HepG2 (cell line): ENCODE measurements around the gene PGAP1. TPM values are rescaled to one million over a fixed set of nuclear protein-coding genes. Genes with fewer than 3 reads are reported as not detected.

Source experiments
- AKAP8 ChIP-seq: sonication (generic); formaldehyde crosslinking; IDR thresholded peaks from 2 replicates; pipeline ENCODE4 v1.5.1; 2020; ENCODE audit warnings: mild to moderate bottlenecking, missing genetic modification reagents
- AKNA ChIP-seq: sonication (generic); formaldehyde crosslinking; IDR thresholded peaks from 2 replicates; pipeline ENCODE4 v1.4.0; 2020; ENCODE audit warnings: missing genetic modification reagents, borderline replicate concordance
- ARID5B ChIP-seq: IDR thresholded peaks from 2 replicates; pipeline ENCODE4 v1.4.0; 2020; ENCODE audit warnings: mild to moderate bottlenecking, missing genetic modification reagents
- DRAP1 ChIP-seq: IDR thresholded peaks from 2 replicates; pipeline ENCODE4 v1.6.1; 2016; ENCODE audit warnings: missing genetic modification reagents, missing compliant biosample characterization
- E2F1 ChIP-seq: sonication (generic); formaldehyde crosslinking; IDR thresholded peaks from 2 replicates; pipeline ENCODE4 v1.5.0; 2020; ENCODE audit warnings: missing genetic modification reagents
- EZH2 ChIP-seq: conservative IDR thresholded peaks from 2 replicates; pipeline ENCODE4 v1.6.1; 2012; ENCODE audit warnings: mild to moderate bottlenecking, low read depth, low read length, moderate library complexity
- HMG20A ChIP-seq: IDR thresholded peaks from 2 replicates; pipeline ENCODE4 v1.6.1; 2016; ENCODE audit warnings: borderline replicate concordance
- ISL2 ChIP-seq: sonication (generic); formaldehyde crosslinking; IDR thresholded peaks from 2 replicates; pipeline ENCODE4 v1.5.0; 2020; ENCODE audit warnings: missing genetic modification reagents
- NPAS2 ChIP-seq: sonication (generic); formaldehyde crosslinking; IDR thresholded peaks from 2 replicates; pipeline ENCODE4 v1.8.0; 2022; ENCODE audit warnings: mild to moderate bottlenecking, missing genetic modification reagents, borderline replicate concordance
- PATZ1 ChIP-seq: sonication (generic); formaldehyde crosslinking; IDR thresholded peaks from 2 replicates; pipeline ENCODE4 v1.4.0; 2020; ENCODE audit warnings: missing genetic modification reagents
- POLR2AphosphoS5 ChIP-seq: IDR thresholded peaks from 2 replicates; pipeline ENCODE4 v1.6.1; 2012; ENCODE audit warnings: low read depth, low read length
- PTBP1 ChIP-seq: fragments of 200-400 bp; formaldehyde crosslinking; IDR thresholded peaks from 2 replicates; pipeline ENCODE4 v1.6.1; 2018; ENCODE audit warnings: low read length, low read depth; ENCODE audit not compliant: poor library complexity, severe bottlenecking
- REXO4 ChIP-seq: sonication (generic); formaldehyde crosslinking; IDR thresholded peaks from 2 replicates; pipeline ENCODE4 v1.8.0; 2022; ENCODE audit warnings: missing genetic modification reagents, mild to moderate bottlenecking, borderline replicate concordance
- TAF1 ChIP-seq: sonication (generic); formaldehyde crosslinking; IDR thresholded peaks from 2 replicates; pipeline ENCODE4 v1.4.0; 2020; ENCODE audit warnings: missing genetic modification reagents
- ZNF207 ChIP-seq: fragments of 450-650 bp; IDR thresholded peaks from 2 replicates; pipeline ENCODE4 v1.6.1; 2016; ENCODE audit warnings: antibody characterized with exemption, borderline replicate concordance
- ZNF543 ChIP-seq: sonication (generic); formaldehyde crosslinking; IDR thresholded peaks from 2 replicates; pipeline ENCODE4 v1.4.0; 2020; ENCODE audit warnings: mild to moderate bottlenecking, missing genetic modification reagents
- ZSCAN12 ChIP-seq: sonication (generic); formaldehyde crosslinking; IDR thresholded peaks from 2 replicates; pipeline ENCODE4 v1.9.0; 2021; ENCODE audit warnings: mild to moderate bottlenecking, missing genetic modification reagents
- polyA plus RNA-seq, 8 experiments: library from polyadenylated mRNA; depleted of rRNA in 3 of 8; stranded (reverse) in 7 of 8; unstranded in 1 of 8; fragments of >200 nt; fragmentation: Illumina TruSeq in 4 of 8; extraction: Trizol in 4 of 8; gene quantifications; 2 replicates each; pipeline versions ENCODE4 v1.2.1 to v1.2.3, GENCODE V29; 2011 to 2016; ENCODE audit warnings: low read depth in 4 of 8, missing spikeins in 1 of 8, mixed read lengths in 1 of 8; ENCODE audit not compliant: insufficient read depth in 1 of 8
- total RNA-seq, 5 experiments: library from RNA; depleted of rRNA; stranded (reverse); fragments of >200 nt; fragmentation: Illumina TruSeq; extraction: Trizol; gene quantifications; 2 replicates each; pipeline ENCODE4 v1.2.3, GENCODE V29; 2016; ENCODE audit warnings: low read depth in 1 of 5

Gene PGAP1
- total and polyA plus RNA-seq, 2 of the 13 experiments (the other 11 are each of a cell fraction or from before 2014, with no cell fraction given), result 4.1 to 6.4 TPM

- TF ChIP-seq PATZ1, result peak; percentile 66
- no peak for TF ChIP-seq AKNA (CRISPR knock-in tag)
- no peak for TF ChIP-seq E2F1 (CRISPR knock-in tag)
- no peak for TF ChIP-seq NPAS2 (CRISPR knock-in tag)
- TF ChIP-seq DRAP1 (CRISPR knock-in tag), result peak; percentile 43; the same call in 1 of the 2 replicates
- no peak for TF ChIP-seq ZSCAN12 (CRISPR knock-in tag)
- no peak for TF ChIP-seq EZH2
- TF ChIP-seq TAF1 (CRISPR knock-in tag), result peak; percentile 73
- no peak for TF ChIP-seq ZNF543 (CRISPR knock-in tag)
- TF ChIP-seq ISL2 (CRISPR knock-in tag), result peak; percentile 53
- TF ChIP-seq REXO4 (CRISPR knock-in tag), result peak; percentile 34; the same call in 1 of the 2 replicates
- TF ChIP-seq AKAP8 (CRISPR knock-in tag), result no peak; the same call in 1 of the 2 replicates
- TF ChIP-seq ARID5B (CRISPR knock-in tag), result peak; percentile 67
- no peak for TF ChIP-seq PTBP1
- peak; percentile 89 for TF ChIP-seq POLR2AphosphoS5
- no peak for TF ChIP-seq HMG20A (CRISPR knock-in tag)
- TF ChIP-seq ZNF207, result no peak
Observed at GRCh38 chr2:196926562-196927375, at the start of gene PGAP1 (continued).
